ENCODE measurements around the gene PEAK3.

The PEAK3 gene

DNA sequence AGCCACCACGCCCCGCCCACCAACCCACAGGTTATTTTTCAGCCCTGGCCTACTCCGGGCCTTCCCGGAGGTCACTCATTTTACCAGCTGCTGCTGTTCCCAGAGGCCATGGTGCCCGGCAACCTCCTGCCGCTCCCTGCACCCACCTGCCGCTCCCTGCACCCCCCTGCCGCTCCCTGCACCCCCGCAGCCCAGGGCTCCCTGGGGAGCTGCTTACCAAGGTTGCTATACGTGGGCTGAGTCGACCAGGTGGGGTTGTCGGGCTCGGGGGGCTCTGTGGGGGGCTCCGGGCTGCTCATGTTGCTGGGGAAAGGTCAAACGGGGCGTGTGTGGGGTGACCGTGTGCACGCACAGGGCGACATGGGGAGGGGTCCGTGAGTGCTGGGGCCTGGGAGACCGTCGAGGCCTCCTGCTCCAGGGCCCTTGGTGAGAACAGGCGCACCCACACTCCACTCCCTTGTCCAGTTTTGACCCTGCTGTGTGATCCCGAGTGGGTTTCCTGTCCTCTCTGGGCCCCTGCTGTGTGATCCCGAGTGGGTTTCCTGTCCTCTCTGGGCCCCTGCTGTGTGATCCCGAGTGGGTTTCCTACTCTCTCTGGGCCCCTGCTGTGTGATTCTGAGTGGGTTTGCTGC lies 1.2 kb downstream of the PEAK3 start:
- no peak for TF ChIP-seq CTCF (IDR thresholded peaks at IDR 0.05; ENCODE audit: control insufficient read depth, extremely low read depth, insufficient read depth)
- no peak for DNase-seq (ENCODE audit: low read depth)
- no peak overlapping the region for H3K4me3 ChIP-seq (ENCODE audit: low read depth, low read length)

DNA sequence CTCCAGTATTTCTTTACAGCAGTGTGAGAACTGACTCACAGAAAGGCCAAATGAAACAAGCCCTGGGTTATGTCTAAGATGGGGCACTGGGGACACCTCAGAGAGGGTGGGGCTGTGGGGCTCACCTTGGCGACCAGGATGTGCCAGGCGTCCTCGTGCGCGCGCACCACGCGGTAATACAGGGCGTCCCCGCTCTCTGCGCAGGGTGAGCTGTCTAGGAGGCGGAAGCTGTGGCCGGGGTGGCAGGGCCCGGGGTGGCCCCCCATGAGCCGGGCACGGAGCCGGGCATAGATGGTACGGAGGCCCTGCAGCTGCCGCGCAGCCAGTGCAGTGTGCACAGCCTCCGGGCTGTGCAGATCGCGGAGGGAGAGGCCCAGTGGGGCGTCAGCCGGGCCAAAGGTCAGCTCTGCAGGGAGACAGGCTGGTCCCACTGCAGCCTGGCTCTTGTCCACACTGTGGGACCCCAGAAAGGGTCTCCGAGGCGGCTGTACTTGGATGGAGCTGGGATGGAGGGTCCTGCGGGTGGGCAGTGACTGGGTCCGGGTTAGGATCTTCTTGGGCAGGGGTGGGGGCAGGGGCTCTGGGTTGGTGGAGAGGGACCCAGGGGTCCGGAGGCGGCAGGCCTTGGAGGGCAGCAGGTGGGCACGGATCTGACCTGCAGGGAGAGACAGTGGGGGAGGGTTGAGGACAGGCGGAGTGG lies 3.4 kb downstream of the PEAK3 start:
- no peak overlapping the region for H3K4me3 ChIP-seq (ENCODE audit: low read depth, low read length)
- no peak for DNase-seq (ENCODE audit: low read depth)
- TF ChIP-seq CTCF (IDR thresholded peaks at IDR 0.05; ENCODE audit: control insufficient read depth, extremely low read depth, insufficient read depth) = no peak

GRCh38 chr19:2277138-2277537 lies 4.8 kb downstream of the PEAK3 start:
- no peak for DNase-seq (ENCODE audit: low read depth)
- no peak for TF ChIP-seq CTCF (IDR thresholded peaks at IDR 0.05; ENCODE audit: control insufficient read depth, extremely low read depth, insufficient read depth)
- no peak overlapping the region for H3K4me3 ChIP-seq (ENCODE audit: low read depth, low read length)

- TF ChIP-seq CTCF (IDR thresholded peaks at IDR 0.05; ENCODE audit: control insufficient read depth, extremely low read depth, insufficient read depth) = no peak
- no peak for DNase-seq (ENCODE audit: low read depth)
- no peak overlapping the region for H3K4me3 ChIP-seq (ENCODE audit: low read depth, low read length)
Measured at GRCh38 chr19:2276429-2276986, 5.5 kb downstream of the PEAK3 start.

DNA sequence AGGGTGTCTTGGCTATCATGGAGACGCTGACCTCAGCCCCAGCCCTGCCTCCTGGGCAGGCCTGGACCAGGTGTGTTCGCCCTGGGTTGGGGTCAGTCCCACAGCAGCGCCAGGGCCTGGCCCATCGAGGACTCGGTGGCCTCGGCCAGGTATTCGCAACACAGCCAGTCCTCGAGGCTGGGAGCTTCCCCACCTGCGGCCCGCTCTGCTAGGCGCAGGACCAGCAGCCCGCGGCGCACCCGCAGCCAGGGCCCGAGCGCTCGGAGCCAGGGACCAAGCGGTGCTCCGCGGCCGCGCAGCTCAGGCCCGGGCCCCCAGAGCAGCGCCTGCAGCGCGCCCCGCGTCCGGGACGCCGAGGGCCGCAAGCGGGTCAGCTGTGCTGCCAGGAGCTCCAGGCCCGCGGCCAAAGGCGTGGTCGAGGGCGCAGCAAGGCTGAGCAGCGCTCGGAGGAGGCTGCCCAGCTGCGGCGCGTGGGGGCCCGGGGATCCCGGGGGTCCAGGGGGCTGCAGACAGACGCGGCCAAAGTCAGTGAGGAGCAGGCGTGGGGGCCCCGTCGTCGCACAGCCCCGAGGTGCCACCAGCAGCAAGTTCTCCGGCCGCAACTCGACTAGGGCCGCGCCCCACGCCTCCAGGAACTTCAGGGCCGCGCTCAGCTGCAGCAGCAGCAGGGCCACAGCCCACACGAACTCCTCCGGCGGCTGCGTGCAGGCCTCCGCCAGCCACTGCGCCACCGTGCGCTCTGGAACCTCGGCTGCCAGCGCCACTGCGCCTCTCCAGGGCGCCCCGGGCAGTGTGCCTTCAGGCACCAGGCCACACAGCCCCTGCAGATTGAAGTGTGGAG lies 6.2 kb downstream of the PEAK3 start:
- no peak overlapping the region for H3K4me3 ChIP-seq (ENCODE audit: low read depth, low read length)
- no peak for TF ChIP-seq CTCF (IDR thresholded peaks at IDR 0.05; ENCODE audit: control insufficient read depth, extremely low read depth, insufficient read depth)
- no peak for DNase-seq (ENCODE audit: low read depth)

- TF ChIP-seq CTCF (IDR thresholded peaks at IDR 0.05; ENCODE audit: control insufficient read depth, extremely low read depth, insufficient read depth) = peak; percentile 72
- DNase-seq (ENCODE audit: low read depth) = no peak
- no peak overlapping the region for H3K4me3 ChIP-seq (ENCODE audit: low read depth, low read length)
Measured at GRCh38 chr19:2274931-2275535, 6.9 kb downstream of the PEAK3 start.

Measured in LNCaP clone FGC (cell line).